Germinal center (tissue), 1 donor: Measurements from ENCODE around the gene ARHGEF33.
"Not testable (repeated sequence)": the region's sequence is repeated elsewhere in the genome, so short reads cannot be mapped to it uniquely, and the experiment has no call there.

Experiments used
- DNase-seq: peaks from one replicate; pipeline ENCODE4 v3.0.0; 2012; ENCODE audit warnings: mixed read lengths, low spot score

The ARHGEF33 gene

GRCh38 chr2:38911191-38911590, 21.5 kb downstream of the ARHGEF33 start:
- no peak for DNase-seq

GRCh38 chr2:38912619-38913018, 22.9 kb downstream of the ARHGEF33 start:
- DNase-seq: no peak

- DNase-seq: no peak
Observed at GRCh38 chr2:38922389-38922788, 32.7 kb downstream of the ARHGEF33 start.

- no peak for DNase-seq
Observed at GRCh38 chr2:38922902-38923301, 33.2 kb downstream of the ARHGEF33 start.

GRCh38 chr2:38925982-38926381, 36.3 kb downstream of the ARHGEF33 start:
- DNase-seq: no peak

GRCh38 chr2:38930600-38930999, 40.9 kb downstream of the ARHGEF33 start:
- no peak for DNase-seq

GRCh38 chr2:38932586-38932985, 42.9 kb downstream of the ARHGEF33 start:
- DNase-seq: no peak

GRCh38 chr2:38933653-38934052, 44.0 kb downstream of the ARHGEF33 start:
- no peak for DNase-seq

- DNase-seq: no peak
Observed at GRCh38 chr2:38934742-38935141, 45.1 kb downstream of the ARHGEF33 start.

- no peak for DNase-seq
Observed at GRCh38 chr2:38935568-38936172, 46.0 kb downstream of the ARHGEF33 start.

- not testable (repeated sequence) for DNase-seq
Observed at GRCh38 chr2:38936516-38936915, 46.8 kb downstream of the ARHGEF33 start.

- DNase-seq: no peak
Observed at GRCh38 chr2:38937548-38937947, 47.9 kb downstream of the ARHGEF33 start.

GRCh38 chr2:38940746-38941145, 51.1 kb downstream of the ARHGEF33 start:
- no peak for DNase-seq

GRCh38 chr2:38943784-38944183, 54.1 kb downstream of the ARHGEF33 start:
- DNase-seq: no peak

GRCh38 chr2:38945372-38945771, 55.7 kb downstream of the ARHGEF33 start:
- no peak for DNase-seq

- DNase-seq: no peak
Observed at GRCh38 chr2:38945911-38946310, 56.2 kb downstream of the ARHGEF33 start.

- peak; percentile 80 for DNase-seq
Observed at GRCh38 chr2:38947241-38948239, 57.9 kb downstream of the ARHGEF33 start.

GRCh38 chr2:38948387-38948882, 58.8 kb downstream of the ARHGEF33 start:
- no peak for DNase-seq

- no peak for DNase-seq
Observed at GRCh38 chr2:38948995-38949394, 59.3 kb downstream of the ARHGEF33 start.

- DNase-seq: no peak
Observed at GRCh38 chr2:38951766-38952165, 62.1 kb downstream of the ARHGEF33 start.

- DNase-seq: no peak
Observed at GRCh38 chr2:38957972-38958371, 68.3 kb downstream of the ARHGEF33 start.

GRCh38 chr2:38959466-38959865, 69.8 kb downstream of the ARHGEF33 start:
- DNase-seq: no peak
